Measurements from ENCODE around the gene SMPX. TPM values are rescaled to one million over a fixed set of nuclear protein-coding genes. Genes with fewer than 3 reads are reported as not detected.

The SMPX gene
- total RNA-seq, 1 experiment from 2014 or later = 1.4 TPM

- in situ Hi-C loops (cut with HindIII; ENCODE audit: low pct_unique_long_range_greater_than_20kb, low sequenced_read_pairs) = no loop called here
Measured at GRCh38 chrX:21748235-21748634, 9.7 kb downstream of the SMPX start.

GRCh38 chrX:21747558-21747957, 10.4 kb downstream of the SMPX start:
- DNase-seq (ENCODE audit: low read depth) = no peak
- in situ Hi-C loops (cut with HindIII; ENCODE audit: low pct_unique_long_range_greater_than_20kb, low sequenced_read_pairs) = no loop called here

More at GRCh38 chrX:21748235-21748634, 9.7 kb downstream of the SMPX start:
- no peak for DNase-seq (ENCODE audit: low read depth)

GRCh38 chrX:21745756-21746155, 12.2 kb downstream of the SMPX start:
- in situ Hi-C loops (cut with HindIII; ENCODE audit: low pct_unique_long_range_greater_than_20kb, low sequenced_read_pairs) = no loop called here
- no peak for DNase-seq (ENCODE audit: low read depth)

GRCh38 chrX:21744721-21745120, 13.2 kb downstream of the SMPX start:
- no peak for DNase-seq (ENCODE audit: low read depth)
- in situ Hi-C loops (cut with HindIII; ENCODE audit: low pct_unique_long_range_greater_than_20kb, low sequenced_read_pairs) = no loop called here

GRCh38 chrX:21744060-21744459, 13.9 kb downstream of the SMPX start:
- DNase-seq (ENCODE audit: low read depth) = no peak
- in situ Hi-C loops (cut with HindIII; ENCODE audit: low pct_unique_long_range_greater_than_20kb, low sequenced_read_pairs) = no loop called here

GRCh38 chrX:21741869-21742701, 15.8 kb downstream of the SMPX start:
- DNase-seq (ENCODE audit: low read depth) = peak; percentile 8
- in situ Hi-C loops (cut with HindIII; ENCODE audit: low pct_unique_long_range_greater_than_20kb, low sequenced_read_pairs) = no loop called here

- in situ Hi-C loops (cut with HindIII; ENCODE audit: low pct_unique_long_range_greater_than_20kb, low sequenced_read_pairs) = no loop called here
- DNase-seq (ENCODE audit: low read depth) = no peak
Measured at GRCh38 chrX:21741364-21741763, 16.6 kb downstream of the SMPX start.

- no peak for DNase-seq (ENCODE audit: low read depth)
- in situ Hi-C loops (cut with HindIII; ENCODE audit: low pct_unique_long_range_greater_than_20kb, low sequenced_read_pairs) = no loop called here
Measured at GRCh38 chrX:21740329-21741274, 17.3 kb downstream of the SMPX start.

GRCh38 chrX:21738950-21739287, 19.0 kb downstream of the SMPX start:
- in situ Hi-C loops (cut with HindIII; ENCODE audit: low pct_unique_long_range_greater_than_20kb, low sequenced_read_pairs) = no loop called here
- DNase-seq (ENCODE audit: low read depth) = no peak

GRCh38 chrX:21738210-21738949, 19.5 kb downstream of the SMPX start:
- DNase-seq (ENCODE audit: low read depth) = no peak
- in situ Hi-C loops (cut with HindIII; ENCODE audit: low pct_unique_long_range_greater_than_20kb, low sequenced_read_pairs) = no loop called here

GRCh38 chrX:21735768-21736127, 22.2 kb downstream of the SMPX start:
- in situ Hi-C loops (cut with HindIII; ENCODE audit: low pct_unique_long_range_greater_than_20kb, low sequenced_read_pairs) = no loop called here
- no peak for DNase-seq (ENCODE audit: low read depth)

- in situ Hi-C loops (cut with HindIII; ENCODE audit: low pct_unique_long_range_greater_than_20kb, low sequenced_read_pairs) = no loop called here
- no peak for DNase-seq (ENCODE audit: low read depth)
Measured at GRCh38 chrX:21735038-21735767, 22.7 kb downstream of the SMPX start.

- DNase-seq (ENCODE audit: low read depth) = no peak
- in situ Hi-C loops (cut with HindIII; ENCODE audit: low pct_unique_long_range_greater_than_20kb, low sequenced_read_pairs) = no loop called here
Measured at GRCh38 chrX:21734175-21734574, 23.7 kb downstream of the SMPX start.

GRCh38 chrX:21733705-21734104, 24.2 kb downstream of the SMPX start:
- in situ Hi-C loops (cut with HindIII; ENCODE audit: low pct_unique_long_range_greater_than_20kb, low sequenced_read_pairs) = no loop called here

GRCh38 chrX:21730026-21730425, 27.9 kb downstream of the SMPX start:
- no peak for DNase-seq (ENCODE audit: low read depth)
- in situ Hi-C loops (cut with HindIII; ENCODE audit: low pct_unique_long_range_greater_than_20kb, low sequenced_read_pairs) = no loop called here

More at GRCh38 chrX:21733705-21734104, 24.2 kb downstream of the SMPX start:
- DNase-seq (ENCODE audit: low read depth) = no peak

GRCh38 chrX:21728276-21728968, 29.5 kb downstream of the SMPX start:
- no peak for DNase-seq (ENCODE audit: low read depth)
- in situ Hi-C loops (cut with HindIII; ENCODE audit: low pct_unique_long_range_greater_than_20kb, low sequenced_read_pairs) = no loop called here

GRCh38 chrX:21725916-21726315, 32.0 kb downstream of the SMPX start:
- in situ Hi-C loops (cut with HindIII; ENCODE audit: low pct_unique_long_range_greater_than_20kb, low sequenced_read_pairs) = no loop called here

GRCh38 chrX:21725496-21725895, 32.4 kb downstream of the SMPX start:
- in situ Hi-C loops (cut with HindIII; ENCODE audit: low pct_unique_long_range_greater_than_20kb, low sequenced_read_pairs) = no loop called here
- DNase-seq (ENCODE audit: low read depth) = no peak

More at GRCh38 chrX:21725916-21726315, 32.0 kb downstream of the SMPX start:
- DNase-seq (ENCODE audit: low read depth) = no peak
